ELF-1 (cell line): ENCODE measurements around the gene TRAF2.

Source experiments
- DNase-seq: peaks from one replicate; pipeline ENCODE4 v3.0.0-alpha.2; 2016; ENCODE audit warnings: low read depth, low spot score

TRAF2 gene

DNA sequence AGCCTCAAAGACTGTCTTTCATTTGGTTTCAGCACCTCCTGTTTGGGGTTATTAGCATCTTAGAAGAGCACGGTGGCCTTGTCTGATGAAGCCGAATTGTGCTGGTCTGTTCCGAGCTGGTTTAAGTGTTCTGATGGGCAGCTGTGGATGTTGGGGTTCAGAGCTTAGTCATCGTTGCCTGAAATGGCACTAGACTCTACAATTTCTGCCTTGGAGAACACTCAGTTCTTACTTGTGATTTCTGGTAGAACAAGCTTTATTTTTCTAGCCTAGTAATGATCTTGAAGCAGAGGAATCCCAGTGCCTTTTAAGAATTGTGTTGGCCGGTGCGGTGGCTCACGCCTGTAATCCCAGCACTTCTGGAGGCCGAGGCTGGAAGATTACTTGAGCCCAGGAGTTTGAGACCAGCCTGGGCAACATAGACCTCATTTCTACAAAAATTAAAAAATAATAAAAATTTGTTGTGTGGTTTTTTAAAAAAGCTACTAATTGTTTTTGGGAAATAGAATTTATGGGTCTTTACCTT lies 50.4 kb downstream of the TRAF2 start:
- DNase-seq, result no peak

DNA sequence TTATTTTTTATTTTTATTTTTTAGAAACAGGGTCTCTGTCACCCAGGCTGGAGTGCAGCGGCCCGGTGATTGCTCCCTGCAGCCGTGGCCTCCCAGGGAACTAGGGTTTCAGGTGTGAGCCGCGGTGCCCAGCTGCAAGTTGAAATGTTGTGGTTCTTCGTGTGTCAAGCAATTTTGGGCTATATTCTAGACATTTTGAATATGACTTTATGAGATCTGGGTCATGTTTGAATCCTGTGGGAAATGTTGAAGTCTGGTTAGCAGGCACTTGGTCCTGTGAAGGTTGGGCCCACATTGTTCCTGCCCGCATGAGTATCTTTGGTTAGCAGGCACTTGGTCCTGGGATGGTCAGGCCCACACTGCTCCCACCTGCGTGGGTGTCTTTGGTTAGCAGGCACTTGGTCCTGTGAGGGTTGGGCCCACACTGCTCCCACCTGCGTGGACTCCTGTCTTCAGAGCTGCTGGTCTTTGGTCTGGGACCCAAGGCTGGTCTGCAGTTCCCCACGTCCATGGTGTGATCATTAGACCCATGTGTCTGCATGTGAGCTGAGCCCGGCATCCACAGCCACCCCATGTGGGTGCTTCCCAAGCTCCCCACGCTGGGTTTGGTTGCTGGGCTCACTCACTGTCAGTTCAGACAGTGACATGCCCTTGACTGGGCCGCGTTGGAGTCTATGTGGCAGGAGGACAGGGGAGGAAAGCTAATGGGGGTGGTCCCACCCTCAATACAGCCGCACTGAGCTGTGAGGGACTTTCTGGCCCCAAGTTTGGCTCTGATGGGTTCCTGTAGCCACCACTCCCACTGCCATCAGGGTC lies 51.1 kb downstream of the TRAF2 start:
- no peak for DNase-seq

DNA sequence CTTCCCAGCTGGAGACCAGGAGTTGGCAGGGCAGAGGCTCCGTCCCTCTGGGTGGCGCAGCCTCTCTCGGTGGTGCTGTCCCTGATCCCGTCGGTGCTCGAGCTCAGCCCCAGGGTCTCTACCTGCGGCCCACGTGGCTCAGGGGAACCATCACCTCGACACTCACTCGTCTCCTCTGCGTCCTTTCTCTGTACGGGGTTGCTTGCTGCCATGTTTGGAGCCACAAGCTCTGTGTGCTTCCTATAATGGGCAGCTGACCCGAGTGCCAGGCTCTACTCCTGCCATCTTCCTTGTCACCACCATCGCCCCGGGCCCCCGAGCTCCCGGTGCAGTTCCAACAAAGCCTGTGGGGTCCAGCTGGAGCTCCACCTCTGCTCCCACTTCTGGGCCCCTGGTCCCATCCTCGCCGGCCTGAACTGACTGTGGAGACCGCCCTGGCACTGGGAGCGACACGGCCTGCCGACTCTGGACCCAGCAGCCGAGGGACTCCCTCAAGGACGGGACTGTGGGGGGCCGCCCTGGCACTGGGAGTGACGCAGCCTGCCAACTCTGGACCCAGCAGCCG lies 53.2 kb downstream of the TRAF2 start:
- no peak for DNase-seq

DNA sequence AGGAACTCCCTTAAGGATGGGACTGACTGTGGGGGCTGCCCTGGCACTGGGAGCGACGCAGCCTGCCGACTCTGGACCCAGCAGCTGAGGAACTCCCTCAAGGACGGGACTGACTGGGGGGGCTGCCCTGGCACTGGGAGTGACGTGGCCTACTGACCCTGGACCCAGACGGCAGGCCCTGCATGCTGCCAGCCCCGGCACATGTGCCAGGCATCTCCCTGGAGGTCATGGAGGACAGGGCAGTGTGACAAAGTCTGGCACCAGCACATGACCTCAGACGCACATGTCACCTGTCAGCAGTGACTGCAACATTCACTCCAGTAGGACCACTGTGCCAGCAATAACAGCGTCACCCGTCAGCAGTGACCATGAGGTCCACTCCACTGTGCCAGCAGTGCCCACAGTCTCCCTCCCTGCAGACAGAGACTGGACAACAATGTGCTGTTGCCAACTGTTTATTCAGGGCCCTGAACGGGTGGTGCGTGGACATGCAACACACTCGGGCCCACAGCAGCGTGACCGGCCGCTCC lies 53.7 kb downstream of the TRAF2 start:
- DNase-seq, result no peak

DNA sequence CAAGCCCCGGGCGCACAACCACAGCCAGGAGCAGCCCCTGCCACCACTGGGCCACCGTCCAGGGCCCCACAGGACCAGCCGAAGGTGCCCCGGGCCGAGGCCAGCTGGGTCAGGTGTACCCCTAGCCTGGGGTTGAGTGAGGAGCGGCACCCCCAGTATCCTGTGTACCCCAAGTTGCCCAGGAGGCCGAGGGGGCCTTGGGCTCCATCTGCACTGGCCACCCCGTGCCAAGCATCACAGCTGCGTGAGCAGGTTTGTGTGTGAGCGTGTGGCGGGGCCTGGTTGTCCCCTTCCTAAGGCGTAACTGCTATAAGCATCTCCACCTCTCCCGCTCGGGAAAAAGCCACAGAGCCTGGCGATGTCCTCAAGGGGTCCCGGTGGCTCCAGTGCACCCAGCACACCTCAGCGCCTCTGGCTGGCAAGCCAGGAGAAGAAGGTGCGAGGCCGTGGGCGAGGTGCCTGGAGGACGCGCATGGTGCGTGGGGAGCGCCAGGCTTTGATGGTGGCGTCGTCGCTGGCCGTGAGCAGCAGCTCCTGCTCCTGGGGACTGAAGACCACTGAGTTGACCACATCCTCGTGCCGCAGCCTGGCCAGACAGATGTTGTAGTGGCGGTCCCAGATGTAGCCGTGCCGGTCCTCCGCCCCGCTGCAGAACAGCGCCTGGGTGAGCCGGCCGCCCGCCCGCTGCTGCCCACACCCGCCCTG lies 54.4 kb downstream of the TRAF2 start:
- DNase-seq, result no peak

DNA sequence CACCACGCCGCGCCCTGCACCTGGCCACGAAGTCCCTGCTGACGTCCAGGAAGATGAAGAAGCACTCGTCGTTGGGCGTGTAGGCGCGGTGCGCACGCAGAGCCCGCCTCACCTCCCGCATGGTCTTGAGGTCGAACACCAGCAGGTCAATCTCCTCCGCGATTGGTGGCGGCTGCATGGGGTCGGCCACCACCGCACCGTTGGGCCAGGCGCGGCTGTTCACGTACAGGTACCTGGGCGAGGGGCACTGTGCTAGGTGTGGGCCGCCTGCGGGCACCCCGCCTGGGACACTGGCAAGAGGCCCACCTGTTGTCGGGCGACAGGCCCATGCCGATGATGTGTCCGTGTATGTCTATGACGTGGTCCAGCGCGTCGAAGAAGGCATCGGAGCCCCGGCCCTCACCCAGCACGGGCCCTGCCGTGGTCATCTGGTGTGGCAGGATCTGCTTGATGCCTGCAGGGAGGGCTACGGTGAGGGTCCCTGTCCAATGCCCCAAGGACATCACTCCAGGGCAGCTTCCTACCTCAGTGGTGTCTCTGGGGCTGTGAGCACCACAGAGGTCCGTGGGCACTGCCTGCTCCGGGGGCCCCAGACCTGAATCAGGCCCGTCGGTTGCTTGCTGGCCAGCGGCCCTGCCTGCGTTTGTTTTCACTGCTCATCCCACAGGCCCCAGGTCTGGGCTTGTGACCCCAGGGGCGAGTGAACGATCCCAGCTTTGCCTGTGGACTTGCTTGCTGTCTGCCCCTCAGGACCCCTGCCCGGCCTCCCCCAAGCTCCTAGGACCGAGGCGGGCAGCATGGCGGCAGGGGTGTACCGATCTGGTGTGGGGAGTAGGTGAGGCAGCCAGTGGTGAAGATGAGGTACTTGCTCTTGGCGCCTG lies 55.2 kb downstream of the TRAF2 start:
- DNase-seq, result no peak

DNA sequence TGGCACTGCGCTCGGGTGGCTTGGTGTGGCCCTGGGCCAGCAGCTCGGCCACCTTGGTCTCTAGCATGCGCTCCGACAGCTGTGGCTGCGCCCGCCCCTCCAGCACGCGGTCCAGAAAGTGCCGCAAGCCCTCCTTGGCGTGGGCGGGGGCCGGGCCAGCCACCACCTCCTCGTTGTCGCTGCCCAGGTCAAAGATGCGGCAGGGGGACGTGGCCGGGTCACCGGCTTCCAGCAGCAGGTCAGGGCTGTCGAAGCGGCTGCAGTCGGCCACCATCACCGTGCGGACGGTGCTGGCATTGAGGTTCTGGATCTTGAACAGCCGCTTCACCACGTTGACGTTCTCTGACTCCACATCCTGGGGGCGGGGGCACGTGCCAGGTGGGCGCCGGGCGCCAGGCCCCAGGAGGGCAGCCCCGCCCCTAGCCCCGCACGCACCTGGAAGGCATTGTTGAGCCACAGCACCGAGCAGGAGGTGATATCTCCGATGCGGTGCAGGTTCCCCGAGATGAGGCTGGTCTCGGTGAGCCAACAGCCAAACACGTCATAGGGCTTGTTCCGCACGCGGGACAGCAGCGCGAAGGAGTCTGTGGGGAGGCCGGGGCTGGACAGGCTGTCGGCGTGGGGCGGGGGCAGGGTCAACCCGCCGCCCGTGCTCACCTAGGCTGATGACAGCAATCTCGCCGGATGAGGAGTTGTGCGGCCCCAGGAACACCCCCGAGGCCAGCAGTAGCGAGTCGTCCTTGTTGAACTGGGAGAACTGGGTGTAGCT lies 56.0 kb downstream of the TRAF2 start:
- no peak for DNase-seq

DNA sequence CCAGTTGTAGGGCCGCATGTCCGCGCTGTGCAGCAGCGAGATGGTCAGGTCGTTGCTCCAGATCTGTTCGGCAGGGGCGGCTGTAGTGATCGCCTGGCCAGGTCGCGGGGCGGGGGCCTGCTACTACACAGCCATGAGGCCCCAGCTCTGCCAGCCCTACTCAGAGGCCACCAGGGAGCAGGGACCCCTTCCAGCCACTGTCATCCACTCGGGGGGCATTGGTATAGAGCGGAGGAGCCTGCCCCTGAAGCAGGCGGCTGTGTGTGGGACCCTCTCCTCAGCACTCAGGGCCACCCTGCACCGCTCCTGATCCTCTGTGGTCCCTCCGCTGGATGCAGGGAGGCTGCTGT lies 56.5 kb downstream of the TRAF2 start:
- DNase-seq, result no peak

DNA sequence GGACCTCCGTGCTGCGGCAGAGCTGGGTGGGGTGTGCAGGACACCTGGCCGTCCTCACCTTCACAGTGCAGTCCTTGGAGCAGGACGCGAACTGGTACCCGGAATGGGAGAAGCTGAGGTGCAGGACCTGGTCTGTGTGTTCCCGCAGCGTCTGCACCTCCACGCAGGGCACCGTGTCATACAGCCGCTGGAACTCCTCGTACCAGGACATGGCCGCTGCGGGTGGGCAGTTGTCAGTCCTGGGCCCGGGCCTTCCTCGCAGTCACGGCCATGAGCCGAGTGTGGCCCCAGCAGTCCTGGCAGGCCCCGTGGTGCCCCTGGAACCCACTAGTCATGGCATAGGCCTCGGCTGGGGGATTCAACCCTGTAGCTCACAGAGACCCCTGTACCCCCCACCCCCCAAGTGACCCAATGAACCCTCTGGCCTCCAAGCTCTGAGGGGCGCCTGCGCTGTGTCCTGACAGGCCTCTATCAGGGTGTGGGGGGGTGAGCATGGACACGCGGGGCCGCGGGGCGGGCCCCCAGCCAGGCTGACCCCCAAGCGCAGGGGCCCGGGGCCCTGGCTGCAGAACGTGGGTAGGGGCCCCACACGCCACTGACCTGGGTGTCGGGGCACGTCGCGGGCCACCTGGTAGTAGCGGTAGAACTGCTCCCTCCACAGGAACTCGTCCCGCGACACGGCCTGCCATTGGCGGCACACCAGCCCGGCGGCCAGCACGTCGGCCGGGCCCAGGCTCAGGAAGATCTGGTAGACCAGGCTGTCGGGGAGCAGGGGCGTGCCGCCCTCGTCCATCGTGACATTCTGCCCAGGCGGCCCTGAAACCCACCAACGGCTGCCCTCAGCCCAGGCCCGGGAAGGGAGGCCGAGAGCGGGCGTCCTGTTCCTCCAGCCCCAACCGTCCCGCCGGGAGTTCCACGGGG lies 57.2 kb downstream of the TRAF2 start:
- DNase-seq, result peak; percentile 52

DNA sequence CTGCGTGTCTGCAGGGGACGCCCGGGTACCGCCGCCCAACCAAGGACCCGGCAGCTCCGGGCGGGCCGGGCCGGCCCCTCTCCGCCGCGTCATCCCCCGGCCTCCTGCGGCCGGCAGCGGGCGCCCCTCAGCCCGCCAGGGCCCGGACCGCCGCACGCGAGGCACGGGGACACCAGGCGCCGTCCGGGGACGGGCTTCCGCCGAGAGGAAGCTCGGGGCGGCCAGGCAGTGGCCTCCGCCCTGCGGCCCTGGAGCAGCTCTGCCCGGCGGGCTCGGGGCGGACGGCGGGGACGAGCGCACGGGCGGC lies 57.8 kb downstream of the TRAF2 start:
- no peak for DNase-seq

DNA sequence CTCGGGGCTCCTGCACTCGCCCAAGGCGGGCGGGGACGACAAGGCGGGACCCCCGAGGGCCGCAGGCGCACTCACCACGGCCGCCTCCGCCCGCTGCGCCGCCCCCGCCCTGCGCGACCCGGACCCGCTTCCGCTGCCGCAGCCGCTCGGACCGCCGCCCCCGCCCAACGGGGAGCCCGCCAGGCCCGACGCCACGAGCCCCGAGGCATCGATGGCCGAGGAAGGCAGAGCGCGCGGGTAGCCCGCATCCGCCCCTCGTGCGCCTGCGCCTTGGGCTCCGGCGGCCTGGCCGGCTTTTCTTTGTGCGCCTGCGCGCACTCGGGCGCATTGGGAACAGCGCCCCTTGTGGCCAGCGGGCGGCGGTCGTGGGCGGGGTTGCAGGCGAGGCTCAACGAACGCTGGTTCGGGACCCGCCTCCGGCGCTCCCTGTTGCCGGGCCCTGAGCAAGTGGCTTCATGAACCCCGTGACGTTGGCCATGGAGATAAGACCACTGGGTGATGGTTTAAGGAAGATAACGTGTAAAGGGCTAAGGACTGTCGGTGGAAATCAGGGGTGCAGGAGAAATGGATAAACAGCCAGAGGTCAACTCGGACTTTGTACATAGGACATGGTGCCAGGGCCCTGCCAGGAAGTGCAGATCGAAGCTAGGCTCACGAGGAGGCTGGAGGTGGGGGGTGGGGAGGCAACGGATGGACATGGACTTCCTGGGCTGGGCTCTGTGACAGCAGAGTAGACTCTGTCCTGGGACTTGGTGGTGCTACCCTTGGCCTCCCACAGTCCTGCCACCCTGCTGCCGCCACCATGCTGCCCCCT lies 58.4 kb downstream of the TRAF2 start, which contains the start of the genes C8G and FBXW5:
C8G (plus strand) TSS at position 725 of the 814 bp plus-strand sequence; CDS start at position 803, 78 bp downstream.
FBXW5 (minus strand) TSS at position 220 of the 814 bp plus-strand sequence. CDS start 655 bp downstream, outside the sequence.
- peak; percentile 92 for DNase-seq

DNA sequence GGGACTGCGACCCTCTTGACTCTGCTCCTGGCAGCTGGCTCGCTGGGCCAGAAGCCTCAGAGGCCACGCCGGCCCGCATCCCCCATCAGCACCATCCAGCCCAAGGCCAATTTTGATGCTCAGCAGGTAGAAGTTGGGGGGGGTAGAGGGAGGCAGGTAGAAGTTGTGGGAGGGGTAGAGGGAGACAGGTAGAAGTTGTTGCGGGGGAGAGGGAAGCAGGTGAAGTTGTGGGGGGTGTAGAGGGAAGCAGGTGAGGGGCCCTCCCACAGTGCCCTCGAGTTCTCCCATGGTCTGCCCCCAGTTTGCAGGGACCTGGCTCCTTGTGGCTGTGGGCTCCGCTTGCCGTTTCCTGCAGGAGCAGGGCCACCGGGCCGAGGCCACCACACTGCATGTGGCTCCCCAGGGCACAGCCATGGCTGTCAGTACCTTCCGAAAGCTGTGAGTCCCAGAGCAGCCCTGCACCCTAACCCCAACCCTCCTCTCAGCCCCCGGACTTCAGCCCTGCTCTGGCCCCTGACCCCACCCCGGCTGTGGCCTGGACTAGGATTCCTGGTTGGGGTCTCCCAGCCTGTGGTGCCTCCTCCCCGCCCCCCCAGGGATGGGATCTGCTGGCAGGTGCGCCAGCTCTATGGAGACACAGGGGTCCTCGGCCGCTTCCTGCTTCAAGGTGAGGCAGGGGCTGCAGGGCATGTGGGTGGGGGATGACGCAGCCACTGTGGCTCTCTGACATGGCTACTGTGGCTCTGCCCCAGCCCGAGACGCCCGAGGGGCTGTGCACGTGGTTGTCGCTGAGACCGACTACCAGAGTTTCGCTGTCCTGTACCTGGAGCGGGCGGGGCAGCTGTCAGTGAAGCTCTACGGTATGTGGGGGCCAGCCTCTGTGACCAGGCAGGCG lies 59.3 kb downstream of the TRAF2 start:
- peak; percentile 55 for DNase-seq

DNA sequence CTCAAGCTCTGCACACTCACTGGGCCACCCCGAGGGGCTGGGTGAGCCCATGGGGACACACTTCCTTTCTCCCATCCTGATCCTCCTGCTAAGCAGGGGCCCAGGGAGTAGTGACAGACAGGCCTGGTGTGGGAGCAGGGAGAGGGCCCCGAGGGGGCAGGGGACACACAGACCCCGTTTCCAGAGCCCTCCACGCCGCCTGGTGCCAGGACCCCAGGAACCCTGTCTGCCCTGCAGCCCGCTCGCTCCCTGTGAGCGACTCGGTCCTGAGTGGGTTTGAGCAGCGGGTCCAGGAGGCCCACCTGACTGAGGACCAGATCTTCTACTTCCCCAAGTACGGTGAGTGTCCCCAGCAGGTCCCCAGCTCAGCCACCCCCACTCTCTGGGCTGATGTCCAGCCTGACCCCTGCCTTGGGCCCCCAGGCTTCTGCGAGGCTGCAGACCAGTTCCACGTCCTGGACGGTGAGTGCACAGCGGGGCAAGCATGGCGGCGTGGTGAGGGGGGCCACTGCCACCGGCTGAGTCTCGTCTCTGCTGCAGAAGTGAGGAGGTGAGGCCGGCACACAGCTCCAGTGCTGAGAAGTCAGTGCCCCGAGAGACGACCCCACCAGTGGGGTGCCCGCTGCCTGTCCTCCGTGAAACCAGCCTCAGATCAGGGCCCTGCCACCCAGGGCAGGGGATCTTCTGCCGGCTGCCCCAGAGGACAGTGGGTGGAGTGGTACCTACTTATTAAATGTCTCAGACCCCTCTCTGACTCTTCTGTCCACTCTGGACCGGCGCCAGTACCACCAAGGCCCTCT lies 60.1 kb downstream of the TRAF2 start:
- no peak for DNase-seq

DNA sequence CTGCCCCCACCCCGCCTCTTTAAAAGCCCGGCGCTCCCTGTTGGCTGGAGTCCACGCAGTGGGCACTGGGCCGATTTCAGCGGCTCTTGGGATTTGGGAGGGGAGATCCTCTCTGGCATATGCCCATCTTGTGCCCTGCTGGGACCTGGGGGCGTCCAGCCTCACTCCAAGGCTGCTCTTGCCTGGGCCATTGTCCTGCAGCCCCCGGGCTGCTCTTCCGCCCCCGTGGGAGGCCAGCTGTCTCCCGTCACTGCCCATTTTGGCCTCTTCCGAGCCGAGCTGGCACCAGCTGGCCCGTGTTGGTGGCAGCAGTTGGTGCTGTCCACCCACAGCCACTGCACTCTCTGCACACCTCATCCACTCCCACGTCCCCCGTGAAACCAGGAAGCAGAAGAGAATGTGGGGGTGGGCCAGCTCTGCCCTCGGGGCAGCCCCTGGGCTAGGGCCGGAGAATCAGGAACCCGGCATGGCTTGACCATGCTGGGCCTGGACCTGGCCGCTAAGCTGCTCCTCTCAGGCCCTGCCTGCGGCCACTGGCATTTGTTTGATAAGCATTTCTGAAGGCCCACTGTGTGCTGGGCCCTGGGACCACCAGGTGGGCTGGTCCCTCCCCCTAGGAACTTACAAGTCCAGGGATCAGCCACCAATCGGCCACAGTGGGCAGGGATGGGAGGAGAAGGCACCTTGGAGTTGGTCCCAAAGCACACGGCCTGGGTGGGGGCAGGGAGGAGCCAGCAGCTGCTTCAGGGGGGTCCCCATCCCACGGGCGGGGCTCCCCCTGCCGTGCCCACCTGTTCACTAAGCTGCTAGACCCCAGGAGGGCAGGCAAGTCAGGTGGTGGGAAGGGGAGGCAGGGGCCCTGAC lies 60.9 kb downstream of the TRAF2 start:
- DNase-seq, result no peak

DNA sequence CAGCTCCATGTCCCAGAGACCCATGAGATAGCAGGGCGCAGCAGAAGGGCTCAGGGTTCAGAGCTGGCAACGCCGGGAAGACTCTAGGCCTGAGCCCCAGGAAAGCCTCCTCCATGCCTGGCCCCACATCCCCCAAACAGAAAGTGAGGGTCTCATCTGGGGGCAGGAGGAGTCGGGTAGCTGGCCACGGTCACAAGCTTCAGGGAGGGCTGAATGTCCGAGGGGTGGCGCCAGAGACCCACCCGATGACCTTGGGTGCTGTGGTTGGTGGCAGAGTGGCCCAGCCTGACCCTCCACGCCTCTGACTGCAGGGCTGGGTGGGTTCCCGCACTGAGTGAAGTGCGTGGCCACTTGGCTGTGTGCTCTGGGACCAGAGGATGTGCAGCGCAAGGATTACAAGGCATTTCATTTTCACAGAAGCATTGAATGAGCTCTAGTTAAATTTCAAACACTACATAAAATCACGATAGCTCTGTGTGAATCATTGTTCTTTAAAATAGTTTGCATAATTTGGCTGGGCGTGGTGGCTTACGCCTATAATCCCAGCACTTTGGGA lies 61.7 kb downstream of the TRAF2 start:
- DNase-seq, result peak; percentile 76
